Measurements from ENCODE around the gene ATP1A4. TPM values are rescaled to one million over a fixed set of nuclear protein-coding genes. Genes with fewer than 3 reads are reported as not detected.

Gene ATP1A4
- total and polyA plus RNA-seq, 2 of the 13 experiments (the other 11 are each of a cell fraction or from before 2014, with no cell fraction given) = not detected

- BruUV-seq (replicated peaks) = no TSS peak
- CTCF ChIA-PET (ENCODE audit: low intra/inter-chr PET ratio, low total read pairs) = no interaction called here
- intact Hi-C loops (cut with micrococcal nuclease; ENCODE audit: unreplicated experiment) = no loop called here
- Histone ChIP-seq H3K27me3 (ENCODE audit: control insufficient read depth in 1 of 2, insufficient read depth in 2 of 2, low read length in 2 of 2) (no peaks in the 10 kb centered on the region; a peak in 1 of 5 replicates), H3K4me1 (ENCODE audit: insufficient read depth, low read length) (peaks cover 84% of the 10 kb centered on the region), H3K9me3 (ENCODE audit: low read length) (no peaks in the 10 kb centered on the region), H4K20me1 (ENCODE audit: insufficient read depth, low read length) (no peaks in the 10 kb centered on the region), H3K27ac (ENCODE audit: extremely low read length, insufficient read depth, low read length) (no peak overlapping the region), H3K36me3 (replicated peaks in 1 of 2; ENCODE audit: control insufficient read depth in 1 of 2, insufficient read depth in 2 of 2, low read length in 2 of 2) (no peaks in the 10 kb centered on the region), H3K9ac (ENCODE audit: insufficient read depth, low read depth, low read length) (no peak overlapping the region), H3K4me2 (ENCODE audit: low read depth, low read length) (no peak overlapping the region), H3K79me2 (ENCODE audit: insufficient read depth, low read length) (no peaks in the 10 kb centered on the region), H2AFZ (ENCODE audit: low read length) (no peak overlapping the region), H3K4me3 (replicated peaks in 1 of 3; ENCODE audit: insufficient read depth in 1 of 3, low read depth in 2 of 3, low read length in 3 of 3) (no peak overlapping the region)
- DNase-seq (ENCODE audit: low spot score) = no peak
- 58% methylated on average over 4 of the region's 4 CpGs for WGBS (ENCODE audit: low lambda C conversion rate)
- ATAC-seq = no peak
- no peak for TF ChIP-seq ZBTB38 (CRISPR knock-in tag; IDR thresholded peaks at IDR 0.05)
- TF ChIP-seq THYN1 (CRISPR knock-in tag; IDR thresholded peaks at IDR 0.05; ENCODE audit: borderline replicate concordance, low read depth) = no peak
- no peak for FAIRE-seq
- in situ Hi-C loops (cut with HindIII; ENCODE audit: extremely low pct_ligation_motif_present, low pct_unique_long_range_greater_than_20kb) = no loop called here
- POLR2A ChIA-PET = no interaction called here
These were observed 37.3 kb upstream of the ATP1A4 start for GRCh38 chr1:160114085-160114484.

DNA sequence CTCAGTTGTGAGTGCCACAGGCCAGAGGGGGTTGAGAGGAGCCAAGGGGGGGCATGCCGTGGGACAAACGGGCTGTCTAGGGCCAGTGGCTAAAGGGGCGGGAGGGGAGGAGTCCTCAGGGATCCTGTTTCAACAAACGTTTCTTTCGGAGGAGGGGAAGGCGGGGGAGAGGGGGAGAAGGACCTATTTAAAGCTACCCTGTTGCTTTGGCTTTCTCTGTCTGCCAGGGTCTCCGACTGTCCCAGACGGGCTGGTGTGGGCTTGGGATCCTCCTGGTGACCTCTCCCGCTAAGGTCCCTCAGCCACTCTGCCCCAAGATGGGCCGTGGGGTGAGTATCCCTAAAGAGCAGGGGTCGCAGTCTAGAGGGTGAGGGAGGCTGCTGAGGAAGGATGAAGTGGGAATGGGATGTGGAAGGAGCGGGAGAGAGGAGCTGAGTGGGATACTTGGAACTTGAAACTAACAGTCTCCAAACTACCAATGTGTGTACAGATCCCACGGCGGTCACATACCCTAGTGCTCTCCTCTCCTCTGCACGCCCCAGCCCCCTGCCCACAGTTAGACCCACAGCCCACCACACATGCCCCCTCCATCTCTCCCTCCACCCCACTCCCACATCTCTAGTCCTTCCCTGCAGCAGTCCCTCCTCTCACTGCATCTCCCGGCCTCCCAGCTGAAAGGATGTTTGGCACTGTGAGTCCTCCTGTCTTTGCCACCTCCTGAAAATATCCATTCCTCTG, 35.7 kb upstream of the ATP1A4 start, which contains the start of gene ATP1A2:
Gene ATP1A2 (plus strand): TSS at position 215 of the 738 bp plus-strand sequence. CDS start 103 bp downstream, at position 318.
- no peak within 1 kb of the TSS for H3K9ac ChIP-seq (ENCODE audit: insufficient read depth, low read depth, low read length)
- peak within 1 kb of the TSS; percentile 36; the same call in 1 of the 2 replicates for H3K4me2 ChIP-seq (ENCODE audit: low read depth, low read length)
- intact Hi-C loops (cut with micrococcal nuclease; ENCODE audit: unreplicated experiment) = no loop called here
- peaks cover 68% of the 10 kb centered on the region for H3K4me1 ChIP-seq (ENCODE audit: insufficient read depth, low read length)
- in situ Hi-C loops (cut with HindIII; ENCODE audit: extremely low pct_ligation_motif_present, low pct_unique_long_range_greater_than_20kb) = no loop called here
- no peak within 1 kb of the TSS for H2AFZ ChIP-seq (ENCODE audit: low read length)
- FAIRE-seq (no peak), DNase-seq (ENCODE audit: low spot score) (no peak), ATAC-seq (no peak)
- 32% methylated on average over 15 of the region's 16 CpGs for WGBS (ENCODE audit: low lambda C conversion rate)
- H3K27me3 ChIP-seq (ENCODE audit: control insufficient read depth in 1 of 2, insufficient read depth in 2 of 2, low read length in 2 of 2) = no peaks in the 10 kb centered on the region; a peak in 1 of 5 replicates
- H3K36me3 ChIP-seq (replicated peaks in 1 of 2; ENCODE audit: control insufficient read depth in 1 of 2, insufficient read depth in 2 of 2, low read length in 2 of 2) = no peaks in the 10 kb centered on the region
- no peaks in the 10 kb centered on the region for H3K79me2 ChIP-seq (ENCODE audit: insufficient read depth, low read length)
- ChIA-PET POLR2A (no interaction called here), CTCF (ENCODE audit: low intra/inter-chr PET ratio, low total read pairs) (no interaction called here)
- H3K27ac ChIP-seq (ENCODE audit: extremely low read length, insufficient read depth, low read length) = no peak within 1 kb of the TSS
- no peaks in the 10 kb centered on the region for H3K9me3 ChIP-seq (ENCODE audit: low read length)
- TF ChIP-seq SMAD9 (CRISPR knock-in tag; IDR thresholded peaks at IDR 0.05) (no peak), ZFAT (CRISPR knock-in tag; conservative IDR thresholded peaks at IDR 0.05) (no peak), ZSCAN29 (CRISPR knock-in tag; conservative IDR thresholded peaks at IDR 0.05) (no peak), ZNF775 (CRISPR knock-in tag; IDR thresholded peaks at IDR 0.05; ENCODE audit: borderline replicate concordance) (no peak), FOXK2 (IDR thresholded peaks at IDR 0.05) (no peak), ZNF557 (CRISPR knock-in tag; IDR thresholded peaks at IDR 0.05) (no peak), HMGXB4 (CRISPR knock-in tag; IDR thresholded peaks at IDR 0.05; ENCODE audit: borderline replicate concordance in 1 of 2, low read depth in 1 of 2) (no peak)
- H3K4me3 ChIP-seq (replicated peaks in 1 of 3; ENCODE audit: insufficient read depth in 1 of 3, low read depth in 2 of 3, low read length in 3 of 3) = peak within 1 kb of the TSS in 1 of 3 experiments; percentile 28; a peak in 1 of 6 replicates
- no TSS peak for BruUV-seq (replicated peaks)
- H4K20me1 ChIP-seq (ENCODE audit: insufficient read depth, low read length) = no peaks in the 10 kb centered on the region

Measured in HepG2 (cell line).